Neural cell (in vitro differentiated cells): ENCODE data around the gene ABCG5. TPM values are rescaled to one million over a fixed set of nuclear protein-coding genes. Genes with fewer than 3 reads are reported as not detected.

Source experiments
- H2AFZ ChIP-seq: fragments of 200-600, 300-800 bp; sonication (generic), shearing (Covaris generic); 2 replicates; pipeline ENCODE4 v1.6.0; 2014; ENCODE audit warnings: low read depth, mild to moderate bottlenecking, antibody characterized with exemption, low read length, moderate library complexity
- H3F3A ChIP-seq: fragments of 200-600 bp; shearing (Covaris generic); 2 replicates; pipeline ENCODE4 v1.6.1; 2016; ENCODE audit warnings: mild to moderate bottlenecking, moderate library complexity, mixed read lengths, antibody characterized with exemption, low read length; ENCODE audit not compliant: insufficient read depth, poor library complexity, severe bottlenecking
- H3K27ac ChIP-seq: fragments of 200-600, 300-800 bp; sonication (generic), shearing (Covaris generic); 2 replicates; pipeline ENCODE4 v1.5.1; 2014; ENCODE audit warnings: mild to moderate bottlenecking, low read length, moderate library complexity
- H3K27me3 ChIP-seq: fragments of 300-800, 200-600 bp; sonication (generic), shearing (Covaris generic); 2 replicates; pipeline ENCODE4 v1.6.0; 2014; ENCODE audit warnings: mild to moderate bottlenecking, low read depth, low read length, moderate library complexity; ENCODE audit not compliant: insufficient read depth
- H3K36me3 ChIP-seq: fragments of 300-800, 200-600 bp; sonication (generic), shearing (Covaris generic); 2 replicates; pipeline ENCODE4 v1.5.1; 2014; ENCODE audit warnings: mild to moderate bottlenecking, antibody characterized with exemption, low read length, moderate library complexity; ENCODE audit not compliant: insufficient read depth
- H3K4me2 ChIP-seq: fragments of 300-800, 200-600 bp; sonication (generic), shearing (Covaris generic); 2 replicates; pipeline ENCODE4 v1.6.0; 2014; ENCODE audit warnings: mild to moderate bottlenecking, low read length
- H3K4me3 ChIP-seq: fragments of 300-800, 200-600 bp; sonication (generic), shearing (Covaris generic); 2 replicates; pipeline ENCODE4 v1.5.1; 2014; ENCODE audit warnings: mild to moderate bottlenecking, low read length, moderate library complexity
- H3K79me2 ChIP-seq: fragments of 200-600 bp; shearing (Covaris generic); replicated peaks from 2 replicates; pipeline ENCODE4 v1.6.0; 2014; ENCODE audit warnings: mild to moderate bottlenecking, low read length, moderate library complexity; ENCODE audit not compliant: insufficient read depth
- H3K9ac ChIP-seq: fragments of 300-800, 200-600 bp; sonication (generic), shearing (Covaris generic); 2 replicates; pipeline ENCODE4 v1.6.1; 2016; ENCODE audit warnings: mild to moderate bottlenecking, low read length, mixed read lengths
- H3K9me2 ChIP-seq: fragments of 200-600 bp; shearing (Covaris generic); 2 replicates; pipeline ENCODE4 v1.6.1; 2016; ENCODE audit warnings: mild to moderate bottlenecking, low read length, mixed read lengths; ENCODE audit not compliant: insufficient read depth
- H3K9me3 ChIP-seq: fragments of 200-600, 300-800 bp; sonication (generic), shearing (Covaris generic); 2 replicates; pipeline ENCODE4 v1.6.1; 2016; ENCODE audit warnings: mild to moderate bottlenecking, mixed run types, low read length, moderate library complexity, mixed read lengths
- H4K20me1 ChIP-seq: fragments of 200-600 bp; shearing (Covaris generic); 2 replicates; pipeline ENCODE4 v1.6.1; 2016; ENCODE audit warnings: mild to moderate bottlenecking, mixed run types; ENCODE audit not compliant: insufficient read depth
- CTCF ChIP-seq: fragments of 450-650 bp; IDR thresholded peaks from 2 replicates; pipeline ENCODE4 v1.5.1; 2014; ENCODE audit warnings: antibody characterized with exemption, mild to moderate bottlenecking, moderate library complexity; ENCODE audit not compliant: poor library complexity, severe bottlenecking
- EP300 ChIP-seq: fragments of 450-650 bp; conservative IDR thresholded peaks from 2 replicates; pipeline ENCODE4 v1.6.1; 2014; ENCODE audit warnings: antibody characterized with exemption, mild to moderate bottlenecking, moderate library complexity; ENCODE audit not compliant: poor library complexity, severe bottlenecking
- EZH2 ChIP-seq: fragments of 200-600, 300-800 bp; shearing (Covaris generic), sonication (generic); IDR thresholded peaks from 2 replicates; pipeline ENCODE4 v1.6.1; 2014; ENCODE audit warnings: antibody characterized with exemption, low read length, borderline replicate concordance, mild to moderate bottlenecking; ENCODE audit not compliant: insufficient read depth, poor library complexity, severe bottlenecking
- MXI1 ChIP-seq: fragments of 450-650 bp; conservative IDR thresholded peaks from 2 replicates; pipeline ENCODE4 v1.6.1; 2014; ENCODE audit warnings: antibody characterized with exemption, mild to moderate bottlenecking; ENCODE audit not compliant: poor library complexity, severe bottlenecking
- POLR2AphosphoS5 ChIP-seq: IDR thresholded peaks from 2 replicates; pipeline ENCODE4 v1.6.1; 2012
- RAD21 ChIP-seq: fragments of 450-650 bp; conservative IDR thresholded peaks from 2 replicates; pipeline ENCODE4 v1.6.1; 2014; ENCODE audit warnings: antibody characterized with exemption, mild to moderate bottlenecking, moderate library complexity
- REST ChIP-seq: IDR thresholded peaks from 2 replicates; pipeline ENCODE4 v1.6.1; 2012; ENCODE audit warnings: borderline replicate concordance
- SMC3 ChIP-seq: fragments of 450-650 bp; conservative IDR thresholded peaks from 2 replicates; pipeline ENCODE4 v1.6.1; 2014; ENCODE audit warnings: antibody characterized with exemption, mild to moderate bottlenecking, moderate library complexity; ENCODE audit not compliant: poor library complexity
- TAF1 ChIP-seq: IDR thresholded peaks from 2 replicates; pipeline ENCODE4 v1.6.1; 2012; ENCODE audit warnings: low read depth
- polyA plus RNA-seq: library from polyadenylated mRNA; depleted of rRNA; stranded (reverse); fragments of >200 nt; gene quantifications from 2 replicates; pipeline ENCODE4 v1.2.3, GENCODE V29; 2014

Gene ABCG5
- polyA plus RNA-seq, 1 donor from 2014 or later, result not detected

GRCh38 chr2:43845181-43845580 lies 6.5 kb upstream of the ABCG5 start:
- Histone ChIP-seq H4K20me1 (no peaks in the 10 kb centered on the region), H3K79me2 (no peaks in the 10 kb centered on the region), H3K27ac (no peak overlapping the region), H3K9me2 (no peaks in the 10 kb centered on the region), H2AFZ (no peak overlapping the region), H3K4me2 (no peak overlapping the region), H3K9me3 (no peaks in the 10 kb centered on the region), H3K27me3 (no peaks in the 10 kb centered on the region), H3F3A (no peaks in the 10 kb centered on the region), H3K9ac (no peak overlapping the region), H3K36me3 (no peaks in the 10 kb centered on the region), H3K4me3 (no peak overlapping the region)
- TF ChIP-seq EZH2 (no peak), EP300 (no peak), MXI1 (no peak), RAD21 (no peak), TAF1 (no peak), REST (no peak), POLR2AphosphoS5 (no peak), SMC3 (no peak), CTCF (no peak)

GRCh38 chr2:43842866-43843226 lies 4.2 kb upstream of the ABCG5 start:
- H3K36me3 ChIP-seq, result no peaks in the 10 kb centered on the region
- no peak overlapping the region for H3K9ac ChIP-seq
- H3K27me3 ChIP-seq, result no peaks in the 10 kb centered on the region
- no peak for TF ChIP-seq EP300
- TF ChIP-seq SMC3, result no peak
- TF ChIP-seq RAD21, result no peak
- no peak for TF ChIP-seq REST
- TF ChIP-seq POLR2AphosphoS5, result no peak
- TF ChIP-seq CTCF, result no peak
- no peak for TF ChIP-seq MXI1
- no peak for TF ChIP-seq EZH2
- TF ChIP-seq TAF1, result no peak
- H3K79me2 ChIP-seq, result no peaks in the 10 kb centered on the region
- H3K4me2 ChIP-seq, result no peak overlapping the region
- no peaks in the 10 kb centered on the region for H3K9me3 ChIP-seq
- no peak overlapping the region for H2AFZ ChIP-seq
- H3K27ac ChIP-seq, result no peak overlapping the region
- H3K9me2 ChIP-seq, result no peaks in the 10 kb centered on the region
- H3K4me3 ChIP-seq, result no peak overlapping the region
- no peaks in the 10 kb centered on the region for H4K20me1 ChIP-seq
- H3F3A ChIP-seq, result no peaks in the 10 kb centered on the region
